HG03521 (cell line): Measurements from ENCODE around the gene UGGT1.

Experiments used
- ATAC-seq: cut with Tn5 transposase; IDR thresholded peaks from one replicate; pipeline ENCODE4 v1.9.1; 2021; ENCODE audit warnings: mild to moderate bottlenecking, moderate library complexity; ENCODE audit not compliant: unreplicated experiment

The UGGT1 gene

GRCh38 chr2:128090945-128091725 lies at the start of gene UGGT1:
TSS of gene UGGT1 (plus strand) at chr2:128091200. CDS start at chr2:128091358, 158 bp downstream.
- ATAC-seq = peak; percentile 91

- no peak for ATAC-seq
Measured at GRCh38 chr2:128041561-128041960, 49.4 kb upstream of the UGGT1 start.

GRCh38 chr2:128043041-128043440 lies 48.0 kb upstream of the UGGT1 start:
- ATAC-seq = no peak

- no peak for ATAC-seq
Measured at GRCh38 chr2:128053331-128053730, 37.7 kb upstream of the UGGT1 start.

GRCh38 chr2:128054104-128054885 lies 36.7 kb upstream of the UGGT1 start:
- no peak for ATAC-seq

GRCh38 chr2:128057334-128057733 lies 33.7 kb upstream of the UGGT1 start:
- ATAC-seq = no peak

- ATAC-seq = no peak
Measured at GRCh38 chr2:128058114-128058513, 32.9 kb upstream of the UGGT1 start.

GRCh38 chr2:128062571-128062970 lies 28.4 kb upstream of the UGGT1 start:
- ATAC-seq = no peak

- ATAC-seq = no peak
Measured at GRCh38 chr2:128064353-128064752, 26.6 kb upstream of the UGGT1 start.

GRCh38 chr2:128069769-128070168 lies 21.2 kb upstream of the UGGT1 start:
- no peak for ATAC-seq

- no peak for ATAC-seq
Measured at GRCh38 chr2:128073278-128073677, 17.7 kb upstream of the UGGT1 start.

GRCh38 chr2:128076461-128077106 lies 14.4 kb upstream of the UGGT1 start:
- no peak for ATAC-seq

- no peak for ATAC-seq
Measured at GRCh38 chr2:128084757-128085156, 6.2 kb upstream of the UGGT1 start.

GRCh38 chr2:128086244-128086643 lies 4.8 kb upstream of the UGGT1 start:
- ATAC-seq = no peak

GRCh38 chr2:128090575-128090944 lies 440 bp upstream of the UGGT1 start:
- no peak for ATAC-seq

GRCh38 chr2:128091726-128092080 lies 703 bp downstream of the UGGT1 start:
- no peak for ATAC-seq

- ATAC-seq = no peak
Measured at GRCh38 chr2:128092656-128093055, 1.7 kb downstream of the UGGT1 start.

GRCh38 chr2:128093762-128094161 lies 2.8 kb downstream of the UGGT1 start:
- no peak for ATAC-seq

GRCh38 chr2:128095201-128095600 lies 4.2 kb downstream of the UGGT1 start:
- no peak for ATAC-seq

GRCh38 chr2:128103407-128103806 lies 12.4 kb downstream of the UGGT1 start:
- ATAC-seq = no peak

GRCh38 chr2:128105072-128105471 lies 14.1 kb downstream of the UGGT1 start:
- ATAC-seq = no peak

GRCh38 chr2:128108166-128108565 lies 17.2 kb downstream of the UGGT1 start:
- ATAC-seq = no peak
